Bronchial epithelial cell (primary cell): ENCODE measurements around the gene MR1. TPM values are rescaled to one million over a fixed set of nuclear protein-coding genes. Genes with fewer than 3 reads are reported as not detected.

Source experiments
- DNase-seq: peaks from one replicate; pipeline ENCODE4 v3.0.0-alpha.2; 2010; ENCODE audit warnings: low read depth
- FAIRE-seq: peaks from 2 replicates; lab custom pipeline; 2011; peaks lifted over from hg19 to GRCh38; lab: Jason Lieb, UNC
- H3K27me3 ChIP-seq: 2 replicates; pipeline ENCODE4 v1.5.1; 2011; ENCODE audit warnings: low read length; ENCODE audit not compliant: control insufficient read depth, insufficient read depth
- H3K36me3 ChIP-seq: 2 replicates; pipeline ENCODE4 v1.5.1; 2011; ENCODE audit warnings: low read length; ENCODE audit not compliant: control insufficient read depth, insufficient read depth
- H3K4me3 ChIP-seq: 2 replicates; pipeline ENCODE4 v1.5.1; 2011; ENCODE audit warnings: mild to moderate bottlenecking, low read depth, low read length, control low read depth
- CTCF ChIP-seq: IDR thresholded peaks from 2 replicates; pipeline ENCODE4 v1.5.1; 2011; ENCODE audit warnings: mild to moderate bottlenecking, moderate library complexity, low read length, control low read depth, inconsistent platforms; ENCODE audit not compliant: insufficient read depth, severe bottlenecking
- total RNA-seq: library from RNA; depleted of rRNA; stranded (reverse); fragments of >200 nt; gene quantifications from 2 replicates; pipeline ENCODE4 v1.2.1, GENCODE V29; 2014

The MR1 gene
- total RNA-seq, 1 donor from 2014 or later: 14.7 TPM

GRCh38 chr1:181062836-181063428, 29.1 kb downstream of the MR1 start:
- H3K36me3 ChIP-seq: no peaks in the 10 kb centered on the region
- FAIRE-seq: no peak
- H3K27me3 ChIP-seq: no peaks in the 10 kb centered on the region
- H3K4me3 ChIP-seq: no peak overlapping the region
- TF ChIP-seq CTCF: no peak
- DNase-seq: no peak

GRCh38 chr1:181064011-181064623, 30.3 kb downstream of the MR1 start:
- no peak for DNase-seq
- Histone ChIP-seq H3K4me3 (no peak overlapping the region), H3K36me3 (no peaks in the 10 kb centered on the region), H3K27me3 (no peaks in the 10 kb centered on the region)
- no peak for TF ChIP-seq CTCF
- no peak for FAIRE-seq

DNA sequence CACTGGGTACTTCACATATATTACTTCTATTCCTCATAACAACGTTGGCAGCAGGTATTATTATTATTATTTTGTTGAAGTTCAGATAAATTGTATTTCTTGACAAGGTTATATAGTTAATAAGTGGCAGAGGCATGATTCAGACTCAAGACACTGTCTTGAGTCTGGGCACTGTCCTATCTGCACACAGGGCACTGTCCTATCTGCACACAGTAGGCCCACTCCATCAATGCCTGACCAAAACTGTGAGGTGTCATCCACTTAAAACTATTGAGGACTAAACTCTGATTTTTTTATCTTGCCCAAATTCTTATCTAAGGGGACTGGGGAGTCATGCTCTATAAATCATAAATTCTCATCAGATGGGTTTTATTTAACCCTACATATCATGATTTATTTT, 30.9 kb downstream of the MR1 start:
- Histone ChIP-seq H3K27me3 (no peaks in the 10 kb centered on the region), H3K4me3 (no peak overlapping the region), H3K36me3 (no peaks in the 10 kb centered on the region)
- TF ChIP-seq CTCF: no peak
- DNase-seq (no peak), FAIRE-seq (no peak)

- no peak for TF ChIP-seq CTCF
- no peak for FAIRE-seq
- no peak overlapping the region for H3K4me3 ChIP-seq
- H3K36me3 ChIP-seq: no peaks in the 10 kb centered on the region
- no peaks in the 10 kb centered on the region for H3K27me3 ChIP-seq
- DNase-seq: peak; percentile 81
Observed at GRCh38 chr1:181073638-181074037, 39.9 kb downstream of the MR1 start.

DNA sequence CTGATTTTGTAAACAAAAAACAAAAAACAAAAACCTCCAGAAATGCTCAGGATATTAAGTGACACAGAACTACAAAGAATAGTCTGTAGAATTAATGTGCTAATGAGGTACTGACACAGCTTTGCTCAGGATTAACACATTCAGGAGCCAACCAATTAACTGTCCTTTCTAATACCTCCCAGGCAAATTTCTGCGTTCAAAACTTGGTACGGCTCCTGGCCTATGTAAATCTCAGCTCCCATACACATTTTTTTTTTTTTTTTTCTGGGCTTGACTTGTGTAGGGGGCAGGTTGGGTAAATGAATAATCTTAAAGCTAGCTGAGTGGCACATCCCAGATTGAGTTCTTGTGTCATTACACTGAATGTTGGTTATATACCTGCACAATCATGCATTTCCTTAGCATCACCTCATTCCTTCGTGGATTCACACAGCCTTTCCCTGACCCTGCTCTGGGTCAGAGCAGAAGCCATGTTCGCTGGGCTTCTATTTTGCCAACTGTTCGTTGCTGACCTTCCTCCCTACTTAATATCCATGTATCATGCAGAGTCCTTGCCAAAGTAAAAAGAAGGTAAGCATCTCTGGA, 42.1 kb downstream of the MR1 start:
- Histone ChIP-seq H3K36me3 (no peaks in the 10 kb centered on the region), H3K4me3 (no peak overlapping the region), H3K27me3 (no peaks in the 10 kb centered on the region)
- no peak for DNase-seq
- no peak for FAIRE-seq
- TF ChIP-seq CTCF: no peak

GRCh38 chr1:181076852-181077251, 43.1 kb downstream of the MR1 start:
- TF ChIP-seq CTCF: no peak
- DNase-seq (no peak), FAIRE-seq (no peak)
- Histone ChIP-seq H3K27me3 (no peaks in the 10 kb centered on the region), H3K36me3 (no peaks in the 10 kb centered on the region), H3K4me3 (no peak overlapping the region)
